ENCODE data around the gene SETMAR. TPM values are rescaled to one million over a fixed set of nuclear protein-coding genes. Genes with fewer than 3 reads are reported as not detected.

Gene SETMAR
- total RNA-seq, 3 donors from 2014 or later = 11.3 to 15.4 (median 13.2) TPM

DNA sequence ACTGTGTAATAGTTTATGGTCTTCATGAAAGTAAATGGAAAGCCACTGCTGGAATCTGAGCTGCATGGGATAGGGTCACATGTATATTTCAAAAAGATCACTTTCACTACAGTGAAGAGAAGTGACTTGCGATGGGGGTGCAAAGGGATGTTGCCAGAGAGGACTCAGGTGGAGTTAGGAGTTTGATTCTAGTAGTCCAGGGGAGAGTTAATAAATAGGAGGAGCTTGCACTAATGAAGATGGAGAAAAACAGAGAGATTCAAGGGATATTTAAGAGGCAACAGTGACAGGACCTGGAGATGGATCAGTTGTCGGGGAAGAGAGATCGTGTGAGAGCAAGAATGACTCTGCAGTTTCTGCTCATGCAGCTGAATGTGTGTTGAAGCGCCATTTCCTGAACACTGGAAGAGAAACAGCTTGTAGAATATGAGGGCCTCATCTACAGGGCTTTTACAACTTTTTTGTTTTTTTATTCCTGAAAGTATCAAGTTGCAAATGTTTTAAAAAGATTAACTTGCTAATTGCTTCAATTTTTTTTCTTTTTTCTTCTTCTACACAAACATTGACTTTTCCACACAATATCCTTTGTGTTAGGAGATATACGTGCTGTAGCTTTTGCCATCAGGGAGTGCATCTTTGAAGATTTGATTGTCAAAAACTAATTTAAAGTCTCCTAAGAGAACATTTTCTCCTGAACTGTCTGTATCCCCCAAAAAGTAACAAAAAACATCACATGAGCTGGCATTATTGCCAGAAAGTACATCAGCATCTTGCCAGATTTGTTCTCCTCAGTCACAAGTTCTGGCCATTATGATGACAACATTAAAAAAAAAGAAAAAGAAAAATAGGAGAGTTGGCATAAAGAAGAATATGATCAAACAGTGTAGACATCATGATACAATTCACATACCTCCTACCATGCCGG, 37.5 kb downstream of the SETMAR start:
- DNase-seq = no peak
- TF ChIP-seq, protein P1, sequence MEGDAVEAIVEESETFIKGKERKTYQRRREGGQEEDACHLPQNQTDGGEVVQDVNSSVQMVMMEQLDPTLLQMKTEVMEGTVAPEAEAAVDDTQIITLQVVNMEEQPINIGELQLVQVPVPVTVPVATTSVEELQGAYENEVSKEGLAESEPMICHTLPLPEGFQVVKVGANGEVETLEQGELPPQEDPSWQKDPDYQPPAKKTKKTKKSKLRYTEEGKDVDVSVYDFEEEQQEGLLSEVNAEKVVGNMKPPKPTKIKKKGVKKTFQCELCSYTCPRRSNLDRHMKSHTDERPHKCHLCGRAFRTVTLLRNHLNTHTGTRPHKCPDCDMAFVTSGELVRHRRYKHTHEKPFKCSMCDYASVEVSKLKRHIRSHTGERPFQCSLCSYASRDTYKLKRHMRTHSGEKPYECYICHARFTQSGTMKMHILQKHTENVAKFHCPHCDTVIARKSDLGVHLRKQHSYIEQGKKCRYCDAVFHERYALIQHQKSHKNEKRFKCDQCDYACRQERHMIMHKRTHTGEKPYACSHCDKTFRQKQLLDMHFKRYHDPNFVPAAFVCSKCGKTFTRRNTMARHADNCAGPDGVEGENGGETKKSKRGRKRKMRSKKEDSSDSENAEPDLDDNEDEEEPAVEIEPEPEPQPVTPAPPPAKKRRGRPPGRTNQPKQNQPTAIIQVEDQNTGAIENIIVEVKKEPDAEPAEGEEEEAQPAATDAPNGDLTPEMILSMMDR (IDR thresholded peaks at IDR 0.05) = no peak
- ATAC-seq = no peak
- Histone ChIP-seq H3K9me3 (no peaks in the 10 kb centered on the region), H3K4me1 (ENCODE audit: low read depth) (no peaks in the 10 kb centered on the region), H3K36me3 (ENCODE audit: low read depth) (no peaks in the 10 kb centered on the region), H3K4me3 (no peak overlapping the region)
- intact Hi-C loops (cut with DNase I, micrococcal nuclease) = no loop called here

DNA sequence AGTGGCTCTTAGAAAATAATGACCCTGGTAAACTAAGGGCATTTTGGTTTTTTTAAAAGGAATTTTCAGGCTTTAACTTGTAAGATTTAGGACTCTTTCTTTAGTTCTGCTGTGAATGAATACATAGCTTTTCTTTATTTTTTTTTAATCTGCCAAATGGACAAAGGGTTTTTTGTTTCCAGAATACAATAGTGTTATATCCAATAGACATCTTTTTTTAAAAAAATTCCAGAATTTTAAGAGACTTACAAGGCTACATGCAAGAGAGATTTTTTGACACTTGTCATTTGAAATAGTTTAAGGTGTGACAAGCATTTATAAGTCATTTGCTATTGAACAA, 38.1 kb downstream of the SETMAR start:
- Histone ChIP-seq H3K9me3 (no peaks in the 10 kb centered on the region), H3K4me3 (no peak overlapping the region), H3K4me1 (ENCODE audit: low read depth) (no peaks in the 10 kb centered on the region), H3K36me3 (ENCODE audit: low read depth) (no peaks in the 10 kb centered on the region)
- intact Hi-C loops (cut with DNase I, micrococcal nuclease) = no loop called here
- ATAC-seq = no peak
- TF ChIP-seq, protein P1 (IDR thresholded peaks at IDR 0.05) = no peak
- no peak for DNase-seq

DNA sequence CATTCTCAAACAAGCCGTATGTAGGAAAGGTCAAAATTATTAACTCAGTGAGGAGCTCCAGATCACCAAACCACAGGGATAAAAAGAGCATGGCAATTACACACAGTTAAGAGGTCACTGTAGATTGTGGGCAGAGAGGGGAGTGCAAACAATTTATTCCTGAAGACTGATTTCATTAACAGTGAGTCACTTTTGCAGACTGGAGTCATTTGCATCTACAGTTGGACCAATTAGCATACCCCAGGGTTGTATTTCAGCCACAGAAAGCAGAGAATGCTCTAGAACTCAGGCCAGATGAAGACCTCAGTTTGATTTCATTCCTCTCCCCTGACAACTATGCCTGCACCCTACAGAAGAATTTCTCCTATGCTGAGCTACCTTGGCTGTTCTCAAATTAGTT, 40.1 kb downstream of the SETMAR start:
- DNase-seq = no peak
- ATAC-seq = no peak
- Histone ChIP-seq H3K36me3 (ENCODE audit: low read depth) (no peaks in the 10 kb centered on the region), H3K4me1 (ENCODE audit: low read depth) (no peaks in the 10 kb centered on the region), H3K4me3 (no peak overlapping the region), H3K9me3 (no peaks in the 10 kb centered on the region)
- intact Hi-C loops (cut with DNase I, micrococcal nuclease) = no loop called here
- TF ChIP-seq, protein P1 (IDR thresholded peaks at IDR 0.05) = no peak

DNA sequence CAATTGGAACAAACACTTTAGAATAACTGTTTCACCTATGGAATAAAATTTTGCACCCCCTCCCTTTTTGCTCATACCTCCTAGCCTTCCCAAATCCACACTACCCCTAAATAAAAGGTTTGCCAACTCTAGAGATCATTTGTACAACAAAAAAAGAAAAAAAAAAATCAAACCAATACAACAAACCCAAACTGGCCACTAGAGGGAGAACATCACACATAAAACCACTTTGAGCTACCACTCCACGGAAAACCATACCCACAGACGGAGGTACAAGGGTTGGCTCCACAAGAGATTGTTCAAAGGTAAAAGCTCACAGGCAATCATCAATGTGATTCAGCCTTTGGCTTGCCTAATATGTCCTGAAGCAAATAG, 47.6 kb downstream of the SETMAR start:
- Histone ChIP-seq H3K4me1 (ENCODE audit: low read depth) (no peaks in the 10 kb centered on the region), H3K36me3 (ENCODE audit: low read depth) (no peaks in the 10 kb centered on the region), H3K4me3 (no peak overlapping the region), H3K9me3 (no peaks in the 10 kb centered on the region)
- intact Hi-C loops (cut with DNase I, micrococcal nuclease) = loop anchor here (5.0 kb wide), 1 partner anchor 282 kb away; no protein-coding TSS in a partner anchor
- TF ChIP-seq, protein P1 (IDR thresholded peaks at IDR 0.05) = peak; percentile 45
- DNase-seq (peak in 1 of 3 donors; percentile 74), ATAC-seq (peak; percentile 77)

DNA sequence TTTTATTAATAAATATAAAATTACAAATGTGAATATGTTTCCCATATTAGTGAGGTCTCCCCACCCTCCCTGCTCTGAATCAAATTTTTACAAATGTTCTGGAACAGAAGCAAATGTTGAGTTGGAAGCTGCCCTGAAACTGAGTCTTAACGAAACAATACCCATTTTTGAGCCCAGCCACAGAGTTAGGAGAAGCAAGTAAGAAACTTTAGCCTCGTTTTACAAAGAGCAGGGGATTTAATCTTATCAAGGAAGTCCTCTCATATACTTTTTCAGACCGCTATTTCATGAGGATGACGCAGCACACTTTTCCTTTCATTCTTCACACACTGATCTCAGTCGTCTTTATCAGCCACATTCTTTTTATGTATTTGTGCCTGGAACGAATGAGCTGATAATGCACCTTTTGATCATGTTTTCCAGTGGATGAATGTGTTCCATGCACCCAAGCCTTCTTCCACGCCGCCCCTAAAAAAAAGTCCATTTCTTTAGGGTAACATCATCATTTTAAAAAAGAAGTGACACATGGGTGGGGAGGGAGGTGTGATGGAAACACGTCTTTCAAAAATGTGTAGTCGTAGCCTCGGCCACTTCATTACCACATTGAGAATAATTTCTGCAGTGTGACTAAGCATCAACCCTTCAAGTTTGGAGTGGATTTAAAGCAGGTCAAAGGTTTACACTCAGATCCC, 48.1 kb downstream of the SETMAR start:
- H3K9me3 ChIP-seq = no peaks in the 10 kb centered on the region
- ATAC-seq (no peak), DNase-seq (no peak)
- TF ChIP-seq, protein P1 (IDR thresholded peaks at IDR 0.05) = no peak
- H3K4me3 ChIP-seq = no peak overlapping the region
- H3K36me3 ChIP-seq (ENCODE audit: low read depth) = no peaks in the 10 kb centered on the region
- intact Hi-C loops (cut with DNase I, micrococcal nuclease) = loop anchor here (5.0 kb wide), 1 partner anchor 281 kb away; no protein-coding TSS in a partner anchor
- no peaks in the 10 kb centered on the region for H3K4me1 ChIP-seq (ENCODE audit: low read depth)
